ENCODE measurements around the gene PFDN6. TPM values are rescaled to one million over a fixed set of nuclear protein-coding genes. Genes with fewer than 3 reads are reported as not detected.

PFDN6 gene
- total and polyA plus RNA-seq, 2 of the 13 experiments (the other 11 are each of a cell fraction or from before 2014, with no cell fraction given) = 75.5 to 87.0 TPM

GRCh38 chr6:33313105-33313708, 23.8 kb downstream of the PFDN6 start (continued):
- TF ChIP-seq, protein P1, sequence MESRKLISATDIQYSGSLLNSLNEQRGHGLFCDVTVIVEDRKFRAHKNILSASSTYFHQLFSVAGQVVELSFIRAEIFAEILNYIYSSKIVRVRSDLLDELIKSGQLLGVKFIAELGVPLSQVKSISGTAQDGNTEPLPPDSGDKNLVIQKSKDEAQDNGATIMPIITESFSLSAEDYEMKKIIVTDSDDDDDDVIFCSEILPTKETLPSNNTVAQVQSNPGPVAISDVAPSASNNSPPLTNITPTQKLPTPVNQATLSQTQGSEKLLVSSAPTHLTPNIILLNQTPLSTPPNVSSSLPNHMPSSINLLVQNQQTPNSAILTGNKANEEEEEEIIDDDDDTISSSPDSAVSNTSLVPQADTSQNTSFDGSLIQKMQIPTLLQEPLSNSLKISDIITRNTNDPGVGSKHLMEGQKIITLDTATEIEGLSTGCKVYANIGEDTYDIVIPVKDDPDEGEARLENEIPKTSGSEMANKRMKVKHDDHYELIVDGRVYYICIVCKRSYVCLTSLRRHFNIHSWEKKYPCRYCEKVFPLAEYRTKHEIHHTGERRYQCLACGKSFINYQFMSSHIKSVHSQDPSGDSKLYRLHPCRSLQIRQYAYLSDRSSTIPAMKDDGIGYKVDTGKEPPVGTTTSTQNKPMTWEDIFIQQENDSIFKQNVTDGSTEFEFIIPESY (CRISPR knock-in tag; IDR thresholded peaks at IDR 0.05) = 0 out of 2 replicates have a peak, but pooled peaks have one; percentile 9
- peak; percentile 66; the same call in 1 of the 2 replicates for TF ChIP-seq ZNF234 (CRISPR knock-in tag; conservative IDR thresholded peaks at IDR 0.05)
- TF ChIP-seq, protein P2, sequence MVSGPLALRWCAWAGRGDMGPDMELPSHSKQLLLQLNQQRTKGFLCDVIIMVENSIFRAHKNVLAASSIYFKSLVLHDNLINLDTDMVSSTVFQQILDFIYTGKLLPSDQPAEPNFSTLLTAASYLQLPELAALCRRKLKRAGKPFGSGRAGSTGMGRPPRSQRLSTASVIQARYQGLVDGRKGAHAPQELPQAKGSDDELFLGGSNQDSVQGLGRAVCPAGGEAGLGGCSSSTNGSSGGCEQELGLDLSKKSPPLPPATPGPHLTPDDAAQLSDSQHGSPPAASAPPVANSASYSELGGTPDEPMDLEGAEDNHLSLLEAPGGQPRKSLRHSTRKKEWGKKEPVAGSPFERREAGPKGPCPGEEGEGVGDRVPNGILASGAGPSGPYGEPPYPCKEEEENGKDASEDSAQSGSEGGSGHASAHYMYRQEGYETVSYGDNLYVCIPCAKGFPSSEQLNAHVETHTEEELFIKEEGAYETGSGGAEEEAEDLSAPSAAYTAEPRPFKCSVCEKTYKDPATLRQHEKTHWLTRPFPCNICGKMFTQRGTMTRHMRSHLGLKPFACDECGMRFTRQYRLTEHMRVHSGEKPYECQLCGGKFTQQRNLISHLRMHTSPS (CRISPR knock-in tag; IDR thresholded peaks at IDR 0.05; ENCODE audit: low read depth) = 0 out of 2 replicates have a peak, but pooled peaks have one; percentile 4
- TF ChIP-seq ZNF552 (CRISPR knock-in tag; IDR thresholded peaks at IDR 0.05; ENCODE audit: borderline replicate concordance) = 0 out of 2 replicates have a peak, but pooled peaks have one; percentile 2
- no peak for TF ChIP-seq U2AF1 (optimal IDR thresholded peaks at IDR 0.05; ENCODE audit: low read depth, low read length)
- TF ChIP-seq STAT6 (CRISPR knock-in tag; IDR thresholded peaks at IDR 0.05; ENCODE audit: borderline replicate concordance) = 0 out of 2 replicates have a peak, but pooled peaks have one; percentile 49
- no peak for TF ChIP-seq ZNF543 (CRISPR knock-in tag; IDR thresholded peaks at IDR 0.05)
- peak; percentile 64; the same call in 1 of the 2 replicates for TF ChIP-seq MXD3 (CRISPR knock-in tag; IDR thresholded peaks at IDR 0.05)
- TF ChIP-seq ZNF224 (CRISPR knock-in tag; IDR thresholded peaks at IDR 0.05) = peak; percentile 77; the same call in 1 of the 2 replicates
- 0 out of 2 replicates have a peak, but pooled peaks have one; percentile 10 for TF ChIP-seq ZMAT3 (CRISPR knock-in tag; conservative IDR thresholded peaks at IDR 0.05)
- TF ChIP-seq ZNF598 (CRISPR knock-in tag; IDR thresholded peaks at IDR 0.05; ENCODE audit: borderline replicate concordance) = peak; percentile 71; the same call in 1 of the 2 replicates
- TF ChIP-seq PAXIP1 (CRISPR knock-in tag; conservative IDR thresholded peaks at IDR 0.05) = 0 out of 2 replicates have a peak, but pooled peaks have one; percentile 8
- TF ChIP-seq DNMT3B (CRISPR knock-in tag; conservative IDR thresholded peaks at IDR 0.05) = no peak
- TF ChIP-seq RFX3 (CRISPR knock-in tag; IDR thresholded peaks at IDR 0.05) = peak; percentile 69
- no peak for TF ChIP-seq MIER2 (CRISPR knock-in tag; IDR thresholded peaks at IDR 0.05)
- peak; percentile 77 for TF ChIP-seq ZNF891 (CRISPR knock-in tag; IDR thresholded peaks at IDR 0.05)
- peak; percentile 72 for TF ChIP-seq ZNF713 (CRISPR knock-in tag; IDR thresholded peaks at IDR 0.05)
